ENCODE results near the gene MMEL1.

Gene MMEL1

DNA sequence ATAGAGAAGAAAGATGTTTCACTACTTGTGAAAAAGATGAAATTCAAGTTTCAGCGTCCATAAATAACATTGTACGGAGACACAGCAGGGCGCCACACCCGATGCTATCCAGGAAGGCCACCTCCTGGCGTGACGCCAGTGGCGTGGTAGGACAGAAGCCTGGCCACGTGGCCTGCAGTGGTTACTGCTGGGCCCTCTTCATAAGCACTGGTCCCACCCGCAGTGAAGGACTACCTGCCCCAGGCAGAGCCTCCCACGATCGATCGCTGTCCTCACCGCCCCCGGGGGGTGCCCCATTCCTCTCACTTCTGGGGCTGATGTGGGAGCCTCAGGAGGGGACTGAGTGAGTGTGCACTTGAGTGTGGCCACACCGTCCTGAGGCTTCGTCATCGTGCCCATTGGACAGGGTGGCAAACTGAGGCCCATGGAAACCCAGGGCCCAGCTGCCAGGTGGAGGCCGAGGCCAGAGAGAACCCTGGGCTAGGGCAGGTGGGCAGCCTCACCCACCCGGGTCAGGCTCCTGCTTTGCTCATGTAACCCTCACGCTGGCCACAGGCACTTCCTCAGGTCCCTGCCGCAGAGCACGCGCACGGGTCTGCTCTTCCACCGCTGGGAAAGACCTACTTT is 91.1 kb downstream of the MMEL1 start:
- DNase-seq = no peak

DNA sequence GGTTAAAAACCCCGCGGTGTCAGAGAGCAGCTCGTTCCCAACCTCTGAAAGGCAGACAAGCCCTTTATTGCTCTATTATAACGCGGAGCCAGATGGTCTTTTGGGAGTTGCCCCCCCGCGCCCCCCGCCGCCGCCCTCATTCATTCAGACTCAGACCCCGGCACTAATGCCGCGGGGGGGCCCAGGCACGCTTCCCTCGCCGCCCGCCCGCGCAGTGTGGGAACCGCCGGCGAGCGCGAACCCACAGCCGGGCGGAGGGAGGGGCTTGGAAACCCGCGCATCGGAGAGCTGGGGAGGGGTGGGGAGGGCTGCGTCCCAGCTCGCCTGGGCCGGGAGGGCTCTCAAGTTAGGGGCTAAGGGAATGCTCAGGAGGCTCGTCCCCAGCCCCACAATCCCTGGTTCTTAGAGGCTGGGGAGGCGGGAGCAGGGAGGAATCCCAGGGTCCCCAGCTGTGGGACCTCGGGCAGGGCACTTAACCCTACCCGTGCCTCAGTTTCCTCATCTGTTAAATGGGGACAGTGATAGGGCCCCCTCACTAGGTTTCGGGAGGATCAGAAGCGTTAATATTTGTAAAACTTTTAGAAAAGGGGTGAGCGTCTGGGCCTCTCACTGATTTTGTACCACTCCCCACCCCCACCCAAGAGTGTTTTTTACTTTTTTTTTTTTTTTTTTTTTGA is 91.9 kb downstream of the MMEL1 start:
- no peak for DNase-seq
